ENCODE results near the gene PRC1.

PRC1 gene

DNA sequence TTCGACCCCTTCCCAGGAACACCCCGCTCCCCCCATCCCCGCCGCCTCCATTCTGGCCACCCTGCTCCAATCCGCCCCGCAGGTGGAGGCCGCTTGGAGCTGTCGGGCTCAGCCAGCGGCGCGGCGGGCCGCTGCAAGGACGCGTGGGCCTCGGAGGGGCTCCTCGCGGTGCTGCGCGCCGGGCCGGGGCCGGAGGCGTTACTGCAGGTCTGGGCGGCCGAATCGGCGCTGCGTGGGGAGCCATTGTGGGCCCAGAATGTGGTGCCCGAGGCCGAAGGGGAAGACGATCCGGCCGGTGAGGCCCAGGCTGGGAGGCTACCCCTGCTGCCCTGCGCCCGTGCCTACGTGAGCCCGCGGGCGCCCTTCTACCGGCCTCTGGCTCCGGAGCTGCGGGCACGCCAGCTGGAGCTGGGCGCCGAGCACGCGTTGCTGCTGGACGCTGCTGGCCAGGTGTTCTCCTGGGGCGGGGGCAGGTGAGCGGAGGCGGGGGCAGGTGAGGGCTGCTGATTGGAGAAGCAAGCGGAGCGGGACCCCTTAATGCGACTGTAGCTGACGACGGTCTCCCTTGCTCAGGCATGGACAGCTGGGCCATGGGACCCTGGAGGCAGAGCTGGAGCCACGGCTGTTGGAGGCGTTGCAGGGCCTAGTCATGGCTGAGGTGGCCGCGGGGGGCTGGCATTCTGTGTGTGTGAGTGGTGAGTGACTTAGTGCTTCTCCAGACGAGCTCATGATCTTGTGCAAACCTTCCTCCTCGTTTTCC, 37.1 kb downstream of the PRC1 start:
- in situ Hi-C loops (cut with MboI; ENCODE audit: low pct_unique_long_range_greater_than_20kb, low sequenced_read_pairs, unreplicated experiment): no loop called here
- no peak for DNase-seq (ENCODE audit: low spot score)
- TF ChIP-seq, protein P1, sequence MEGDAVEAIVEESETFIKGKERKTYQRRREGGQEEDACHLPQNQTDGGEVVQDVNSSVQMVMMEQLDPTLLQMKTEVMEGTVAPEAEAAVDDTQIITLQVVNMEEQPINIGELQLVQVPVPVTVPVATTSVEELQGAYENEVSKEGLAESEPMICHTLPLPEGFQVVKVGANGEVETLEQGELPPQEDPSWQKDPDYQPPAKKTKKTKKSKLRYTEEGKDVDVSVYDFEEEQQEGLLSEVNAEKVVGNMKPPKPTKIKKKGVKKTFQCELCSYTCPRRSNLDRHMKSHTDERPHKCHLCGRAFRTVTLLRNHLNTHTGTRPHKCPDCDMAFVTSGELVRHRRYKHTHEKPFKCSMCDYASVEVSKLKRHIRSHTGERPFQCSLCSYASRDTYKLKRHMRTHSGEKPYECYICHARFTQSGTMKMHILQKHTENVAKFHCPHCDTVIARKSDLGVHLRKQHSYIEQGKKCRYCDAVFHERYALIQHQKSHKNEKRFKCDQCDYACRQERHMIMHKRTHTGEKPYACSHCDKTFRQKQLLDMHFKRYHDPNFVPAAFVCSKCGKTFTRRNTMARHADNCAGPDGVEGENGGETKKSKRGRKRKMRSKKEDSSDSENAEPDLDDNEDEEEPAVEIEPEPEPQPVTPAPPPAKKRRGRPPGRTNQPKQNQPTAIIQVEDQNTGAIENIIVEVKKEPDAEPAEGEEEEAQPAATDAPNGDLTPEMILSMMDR (IDR thresholded peaks at IDR 0.05; ENCODE audit: extremely low read depth, insufficient read depth, missing control alignments): no peak

DNA sequence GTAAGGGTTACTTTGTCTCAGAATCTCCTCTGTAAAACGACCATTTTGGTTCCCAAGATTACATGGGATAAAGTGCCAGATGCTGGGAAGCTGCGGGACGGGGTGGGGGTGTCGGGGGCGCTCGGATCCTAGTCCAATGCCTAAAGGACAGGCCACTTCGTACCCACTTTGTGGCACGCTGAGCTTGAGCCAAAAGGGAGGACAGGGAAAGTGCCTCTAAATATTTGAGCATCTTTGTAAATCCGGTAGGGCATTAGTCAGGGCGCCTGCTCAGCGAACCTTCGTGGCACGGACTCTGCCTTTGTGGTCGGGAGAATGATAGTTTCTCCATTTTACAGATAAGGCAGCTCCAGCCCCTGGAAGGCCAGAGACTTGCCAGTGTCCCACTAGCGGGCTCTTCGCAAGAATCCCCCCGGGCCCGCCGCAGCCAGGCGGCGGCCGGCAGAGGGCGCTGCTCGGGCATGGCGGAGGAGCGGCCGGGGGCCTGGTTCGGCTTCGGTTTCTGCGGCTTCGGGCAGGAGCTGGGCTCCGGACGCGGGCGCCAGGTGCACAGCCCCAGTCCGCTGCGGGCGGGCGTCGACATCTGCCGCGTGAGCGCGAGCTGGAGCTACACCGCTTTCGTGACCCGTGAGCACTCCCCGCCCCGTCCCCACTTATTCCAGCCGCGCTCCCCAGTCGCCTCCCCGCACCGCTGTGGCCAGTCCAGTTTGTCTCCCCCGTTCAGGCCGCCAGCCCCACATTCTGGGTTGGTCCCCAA, 37.9 kb downstream of the PRC1 start:
- in situ Hi-C loops (cut with MboI; ENCODE audit: low pct_unique_long_range_greater_than_20kb, low sequenced_read_pairs, unreplicated experiment): no loop called here
- TF ChIP-seq, protein P1 (IDR thresholded peaks at IDR 0.05; ENCODE audit: extremely low read depth, insufficient read depth, missing control alignments): peak; percentile 73
- peak; percentile 90 for DNase-seq (ENCODE audit: low spot score)

DNA sequence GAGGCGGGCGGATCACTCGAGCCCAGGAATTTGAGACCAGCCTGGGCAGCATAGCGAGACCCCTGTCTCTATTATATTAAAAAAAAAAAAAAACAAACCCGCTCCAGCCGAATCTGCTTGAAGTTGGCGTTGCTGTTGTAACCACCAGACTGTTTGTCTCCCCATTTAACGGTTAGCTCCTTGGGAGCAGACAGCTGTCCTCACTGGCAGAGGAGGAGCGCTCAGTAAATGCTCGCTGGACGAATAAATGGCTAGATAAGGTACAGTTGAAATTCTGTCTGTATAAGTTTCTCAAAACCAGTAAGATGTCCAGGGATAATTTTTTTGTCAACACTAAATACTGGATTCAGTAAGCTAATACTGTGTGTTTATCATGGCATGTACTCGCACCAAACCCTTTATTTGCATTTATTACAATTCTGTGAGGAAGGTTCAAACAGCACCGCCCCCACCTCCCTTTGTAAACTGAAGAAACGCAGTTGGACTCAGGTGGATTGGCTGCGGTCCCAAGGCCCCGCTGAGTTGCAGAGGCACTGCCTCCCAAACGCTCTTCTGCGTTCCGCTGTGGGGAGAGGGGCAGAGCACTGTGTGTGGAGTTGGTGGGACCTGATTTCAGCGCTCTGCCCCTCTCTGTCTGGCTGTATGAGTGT, 38.6 kb downstream of the PRC1 start:
- in situ Hi-C loops (cut with MboI; ENCODE audit: low pct_unique_long_range_greater_than_20kb, low sequenced_read_pairs, unreplicated experiment): no loop called here
- DNase-seq (ENCODE audit: low spot score): no peak
- TF ChIP-seq, protein P1 (IDR thresholded peaks at IDR 0.05; ENCODE audit: extremely low read depth, insufficient read depth, missing control alignments): no peak

DNA sequence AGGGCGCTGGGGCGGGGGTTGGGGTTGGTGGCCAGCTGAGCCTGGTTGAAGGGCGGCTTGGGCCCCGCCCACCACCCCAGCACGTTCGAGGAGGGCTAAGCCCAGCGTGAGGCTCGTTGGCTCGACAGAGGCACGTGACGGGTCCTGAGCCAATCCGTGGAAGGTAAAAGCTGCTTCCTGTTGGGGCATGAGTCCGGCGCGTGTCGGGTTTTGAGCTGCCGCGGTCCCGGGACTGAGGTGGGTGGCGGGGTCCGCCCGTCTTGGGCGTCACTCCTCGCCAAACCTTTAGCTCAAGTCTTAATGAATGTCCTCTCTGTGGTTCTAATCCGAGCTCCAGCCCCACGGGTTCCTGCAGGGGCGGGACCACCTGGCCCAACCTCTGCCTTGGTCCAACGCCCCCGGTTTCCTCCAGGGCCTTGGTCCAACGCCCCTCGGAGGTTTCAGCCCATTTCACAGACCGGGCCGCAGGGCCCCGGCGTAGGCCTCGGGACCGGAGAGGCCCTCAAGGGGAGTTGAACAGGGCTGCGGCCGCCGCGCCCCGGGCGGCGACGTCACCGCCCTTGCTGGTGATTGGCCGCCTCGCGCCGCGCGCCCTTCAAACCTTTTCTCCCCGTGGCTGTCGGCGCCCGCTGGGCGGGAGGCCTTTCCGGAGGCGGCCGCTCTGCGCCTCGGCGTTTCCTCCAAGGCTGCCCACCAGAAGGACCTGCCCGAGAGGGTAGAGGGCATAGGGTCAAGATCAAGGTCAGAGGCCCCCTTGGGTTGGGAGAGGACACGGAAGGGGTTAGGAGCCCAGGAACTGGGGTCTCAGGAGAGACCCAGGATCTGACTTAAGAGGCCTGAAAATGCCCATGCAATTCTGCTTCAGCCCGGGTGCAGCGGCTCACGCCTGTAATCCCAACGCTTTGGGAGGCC, 39.4 kb downstream of the PRC1 start, which contains the start of gene RCCD1:
Gene RCCD1 (plus strand): TSS at position 173 of the 912 bp plus-strand sequence. CDS start 1,851 bp downstream, outside the sequence.
- in situ Hi-C loops (cut with MboI; ENCODE audit: low pct_unique_long_range_greater_than_20kb, low sequenced_read_pairs, unreplicated experiment): no loop called here
- TF ChIP-seq, protein P1 (IDR thresholded peaks at IDR 0.05; ENCODE audit: extremely low read depth, insufficient read depth, missing control alignments): no peak
- peak; percentile 100 for DNase-seq (ENCODE audit: low spot score)

DNA sequence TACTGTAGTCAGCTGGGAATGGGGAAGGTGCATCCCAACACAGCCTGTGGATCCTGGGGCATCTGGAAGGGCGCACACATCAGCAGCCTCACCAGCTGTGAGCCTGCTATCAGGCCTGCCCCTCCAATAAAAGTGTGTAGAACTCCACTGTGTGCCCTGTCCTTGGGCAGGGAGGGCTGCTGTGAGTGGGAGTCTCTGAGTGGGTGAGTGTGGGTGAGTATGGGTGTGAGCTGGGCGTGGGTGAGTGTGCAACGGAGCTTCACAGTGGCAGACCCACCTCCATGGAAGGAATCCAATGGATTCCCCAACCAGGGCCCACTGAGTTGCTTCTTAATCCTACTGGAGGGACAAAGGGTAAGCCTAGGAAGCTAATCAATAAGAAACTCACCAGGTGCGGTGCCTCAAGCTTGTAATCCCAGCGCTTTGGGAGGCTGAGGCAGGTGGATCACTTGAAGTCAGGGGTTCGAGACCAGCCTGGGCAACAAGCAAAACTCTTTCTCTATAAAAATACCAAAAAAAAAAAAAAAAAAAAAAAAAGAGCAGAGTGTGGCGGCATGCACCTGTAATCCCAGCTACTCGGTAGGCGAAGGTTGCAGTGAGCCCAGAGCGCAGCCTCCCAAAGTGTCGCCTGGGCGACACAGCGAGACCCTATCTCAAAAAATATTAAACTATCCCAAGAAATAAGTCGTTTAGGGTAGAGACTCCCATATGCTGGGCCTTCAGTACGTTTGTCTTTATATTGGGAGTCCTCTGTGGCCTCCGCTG, 40.2 kb downstream of the PRC1 start:
- in situ Hi-C loops (cut with MboI; ENCODE audit: low pct_unique_long_range_greater_than_20kb, low sequenced_read_pairs, unreplicated experiment): no loop called here
- no peak for DNase-seq (ENCODE audit: low spot score)
- TF ChIP-seq, protein P1 (IDR thresholded peaks at IDR 0.05; ENCODE audit: extremely low read depth, insufficient read depth, missing control alignments): no peak

Measured in GM13977 (cell line).